GM12801 (cell line): ENCODE results near the gene CCDC126.

Experiments used
- CTCF ChIP-seq: IDR thresholded peaks from one replicate; pipeline ENCODE4 v1.5.1; 2011; ENCODE audit warnings: control low read depth; ENCODE audit not compliant: insufficient read length; ENCODE audit errors: extremely low read depth

Gene CCDC126

DNA sequence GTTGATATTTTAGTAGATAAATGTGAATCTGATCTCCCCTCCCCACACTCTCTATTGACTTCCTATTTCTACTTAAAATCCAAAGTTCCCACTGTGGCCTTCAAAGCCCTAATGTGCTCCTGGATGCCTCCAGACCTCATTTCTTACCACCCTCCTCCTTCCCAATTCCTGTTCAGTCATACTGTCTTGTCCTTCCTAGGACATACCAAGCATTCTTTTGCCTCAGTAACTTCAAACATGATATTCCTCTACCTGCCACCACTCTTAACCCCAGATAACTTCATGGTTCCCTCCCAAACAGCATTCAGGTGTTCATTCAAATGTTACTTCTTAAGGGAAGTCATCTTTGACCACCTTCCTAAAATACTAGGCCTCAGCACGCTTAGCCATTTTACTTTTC lies 48.6 kb downstream of the CCDC126 start:
- no peak for TF ChIP-seq CTCF

DNA sequence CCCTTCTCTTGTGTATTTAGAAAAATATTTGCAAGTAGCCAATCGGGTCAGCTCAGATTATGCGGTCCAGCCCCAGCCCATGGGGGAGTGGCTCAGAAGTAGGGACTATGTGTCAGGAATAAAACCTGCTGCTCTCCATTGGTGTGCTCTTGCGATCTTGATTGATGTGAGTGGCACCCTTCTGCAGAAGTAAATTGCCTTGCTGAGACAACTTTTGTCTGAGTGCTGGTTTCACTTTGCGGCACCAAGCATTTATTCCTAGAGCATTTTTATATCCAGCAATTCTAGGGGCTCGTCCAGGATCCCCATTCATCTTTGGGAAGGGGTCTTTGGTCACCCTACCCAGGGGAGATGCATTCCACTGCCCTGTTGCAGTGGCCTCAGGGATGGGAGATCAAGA lies 56.8 kb downstream of the CCDC126 start:
- TF ChIP-seq CTCF: no peak

- no peak for TF ChIP-seq CTCF
These were observed 57.3 kb downstream of the CCDC126 start for GRCh38 chr7:23654508-23654907.

GRCh38 chr7:23655433-23655832 lies 58.3 kb downstream of the CCDC126 start:
- no peak for TF ChIP-seq CTCF

- no peak for TF ChIP-seq CTCF
These were observed 61.7 kb downstream of the CCDC126 start for GRCh38 chr7:23658831-23659427.

DNA sequence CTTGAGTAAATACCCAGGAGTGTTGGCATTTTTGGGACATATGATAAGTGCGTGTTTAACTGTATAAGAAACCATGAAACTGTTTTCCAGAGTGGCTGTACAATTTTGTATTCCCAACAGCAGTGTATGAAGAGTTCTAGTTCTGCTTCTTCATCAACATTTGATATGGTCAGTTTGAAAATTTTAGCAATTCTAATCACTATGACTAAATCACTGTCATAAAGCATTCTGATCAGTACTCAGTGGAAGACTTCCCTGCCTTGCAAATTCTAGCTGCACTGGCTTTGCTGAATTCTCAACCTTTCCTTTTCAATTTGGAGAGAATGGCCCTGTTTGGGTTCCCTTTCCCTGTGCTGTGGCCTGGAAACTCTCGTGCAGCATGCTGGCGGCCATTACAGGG lies 64.2 kb downstream of the CCDC126 start:
- TF ChIP-seq CTCF: no peak

DNA sequence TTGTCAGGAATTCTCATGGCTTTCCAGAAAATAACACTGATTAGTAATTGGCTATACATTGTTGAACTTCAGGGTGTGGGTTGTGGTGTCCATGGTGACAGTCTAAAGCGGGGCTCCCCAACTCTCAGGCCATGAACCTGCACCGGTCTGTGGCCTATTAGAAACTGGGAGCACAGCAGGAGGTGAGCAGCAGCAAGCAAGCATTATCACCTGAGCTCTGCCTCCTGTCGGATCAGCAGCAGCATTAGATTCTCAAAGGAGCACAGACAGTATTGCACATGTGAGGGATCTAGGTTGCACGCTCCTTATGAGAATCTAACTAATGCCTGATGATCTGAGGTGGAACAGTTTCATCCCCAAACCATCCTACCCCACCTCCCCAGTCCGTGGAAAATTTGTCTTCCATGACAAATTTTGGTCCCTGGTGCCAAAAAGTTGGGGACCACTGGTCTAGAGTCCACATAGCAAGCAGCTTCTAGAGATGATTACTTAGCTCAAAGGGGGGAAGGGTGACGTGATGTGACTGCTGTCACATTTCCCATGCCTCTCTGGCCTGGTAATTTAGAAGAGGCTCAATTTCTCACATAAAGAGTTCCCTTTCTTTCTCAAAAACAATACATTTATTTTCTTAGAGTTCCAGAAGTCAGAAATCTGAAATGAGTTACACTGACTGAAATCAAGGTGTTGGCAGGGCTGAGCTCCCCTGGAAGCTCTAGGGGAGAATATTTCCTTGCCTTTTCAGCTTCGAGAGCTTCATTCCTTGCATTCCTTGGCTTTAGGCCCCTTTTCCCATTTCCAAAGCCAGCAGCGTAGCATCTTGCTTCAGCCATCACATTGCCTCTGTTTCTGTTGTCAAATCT lies 65.2 kb downstream of the CCDC126 start:
- no peak for TF ChIP-seq CTCF
